Stimulated activated naive CD8-positive, alpha-beta T cell treated with anti-CD3 and anti-CD28 coated beads, Interleukin-15, amount 100 ng/mL, for 72 hours (primary cell): Measurements from ENCODE around the gene GPR37L1.

ENCODE experiments used
- ATAC-seq: fragments of 150-1000 bp; cut with Tn5 transposase; 2 replicates; pipeline ENCODE4 v1.10.0; 2021; ENCODE audit warnings: mild to moderate bottlenecking, moderate library complexity
- DNase-seq, 2 donors: peaks; one replicate each; pipeline ENCODE4 v3.0.0; 2021 to 2022
- H3K27ac Mint-ChIP-seq, 2 donors: one replicate each; pipeline ENCODE4 v1.8.0; 2022; ENCODE audit warnings: mild to moderate bottlenecking in 2 of 2, mixed read lengths in 2 of 2, moderate library complexity in 2 of 2
- H3K27me3 Mint-ChIP-seq: one replicate; pipeline ENCODE4 v1.8.0; 2022; ENCODE audit warnings: mixed read lengths
- H3K4me1 Mint-ChIP-seq: one replicate; pipeline ENCODE4 v1.8.0; 2022; ENCODE audit warnings: mild to moderate bottlenecking, mixed read lengths
- H3K4me3 Mint-ChIP-seq, 2 donors: one replicate each; pipeline ENCODE4 v1.8.0; 2022; ENCODE audit warnings: mild to moderate bottlenecking in 2 of 2, mixed read lengths in 2 of 2, moderate library complexity in 1 of 2
- H3K9me3 Mint-ChIP-seq, 2 donors: one replicate each; pipeline ENCODE4 v1.8.0; 2022; ENCODE audit warnings: mixed read lengths in 2 of 2

GPR37L1 gene

GRCh38 chr1:202122639-202123335 is at the start of gene GPR37L1:
TSS of gene GPR37L1 (plus strand) at chr1:202122917. CDS start at chr1:202122964, 47 bp downstream.
- Mint-ChIP-seq H3K27ac (peak within 1 kb of the TSS in 1 of 2 donors; percentile 67), H3K27me3 (peaks cover 25% of the 10 kb centered on the region), H3K4me1 (no peaks in the 10 kb centered on the region), H3K9me3 (no peaks in the 10 kb centered on the region), H3K4me3 (no peak within 1 kb of the TSS)
- no peak for ATAC-seq
- DNase-seq, result no peak

GRCh38 chr1:202073206-202073605 is 49.5 kb upstream of the GPR37L1 start:
- H3K27me3 Mint-ChIP-seq, result no peaks in the 10 kb centered on the region
- H3K4me1 Mint-ChIP-seq, result no peaks in the 10 kb centered on the region
- no peak for ATAC-seq
- H3K27ac Mint-ChIP-seq, result no peak overlapping the region
- H3K4me3 Mint-ChIP-seq, result no peak overlapping the region
- no peak for DNase-seq
- no peaks in the 10 kb centered on the region for H3K9me3 Mint-ChIP-seq

- DNase-seq (no peak), ATAC-seq (no peak)
- H3K4me1 Mint-ChIP-seq, result no peaks in the 10 kb centered on the region
- H3K4me3 Mint-ChIP-seq, result no peak overlapping the region
- no peaks in the 10 kb centered on the region for H3K27me3 Mint-ChIP-seq
- no peak overlapping the region for H3K27ac Mint-ChIP-seq
- H3K9me3 Mint-ChIP-seq, result no peaks in the 10 kb centered on the region
These were observed 47.7 kb upstream of the GPR37L1 start for GRCh38 chr1:202074985-202075384.

- DNase-seq (no peak), ATAC-seq (no peak)
- no peaks in the 10 kb centered on the region for H3K4me1 Mint-ChIP-seq
- H3K27me3 Mint-ChIP-seq, result no peaks in the 10 kb centered on the region
- no peaks in the 10 kb centered on the region for H3K9me3 Mint-ChIP-seq
- H3K27ac Mint-ChIP-seq, result no peak overlapping the region
- no peak overlapping the region for H3K4me3 Mint-ChIP-seq
These were observed 47.3 kb upstream of the GPR37L1 start for GRCh38 chr1:202075389-202075788.

GRCh38 chr1:202076050-202076511 is 46.6 kb upstream of the GPR37L1 start:
- H3K27me3 Mint-ChIP-seq, result no peaks in the 10 kb centered on the region
- DNase-seq, result no peak
- no peaks in the 10 kb centered on the region for H3K9me3 Mint-ChIP-seq
- no peak overlapping the region for H3K4me3 Mint-ChIP-seq
- H3K27ac Mint-ChIP-seq, result no peak overlapping the region
- no peak for ATAC-seq
- H3K4me1 Mint-ChIP-seq, result no peaks in the 10 kb centered on the region

GRCh38 chr1:202078241-202078640 is 44.5 kb upstream of the GPR37L1 start:
- Mint-ChIP-seq H3K9me3 (no peaks in the 10 kb centered on the region), H3K4me3 (no peak overlapping the region), H3K4me1 (no peaks in the 10 kb centered on the region), H3K27me3 (no peaks in the 10 kb centered on the region), H3K27ac (peak overlapping the region in 1 of 2 donors; percentile 42)
- ATAC-seq, result no peak
- DNase-seq, result no peak

- ATAC-seq, result no peak
- no peaks in the 10 kb centered on the region for H3K9me3 Mint-ChIP-seq
- H3K4me3 Mint-ChIP-seq, result no peak overlapping the region
- H3K27me3 Mint-ChIP-seq, result peaks cover 14% of the 10 kb centered on the region
- DNase-seq, result no peak
- no peak overlapping the region for H3K27ac Mint-ChIP-seq
- no peaks in the 10 kb centered on the region for H3K4me1 Mint-ChIP-seq
These were observed 40.7 kb upstream of the GPR37L1 start for GRCh38 chr1:202081992-202082391.

GRCh38 chr1:202084791-202085681 is 37.7 kb upstream of the GPR37L1 start:
- ATAC-seq (no peak), DNase-seq (no peak)
- H3K4me1 Mint-ChIP-seq, result no peaks in the 10 kb centered on the region
- H3K27me3 Mint-ChIP-seq, result peaks cover 23% of the 10 kb centered on the region
- H3K9me3 Mint-ChIP-seq, result no peaks in the 10 kb centered on the region
- H3K27ac Mint-ChIP-seq, result no peak overlapping the region
- no peak overlapping the region for H3K4me3 Mint-ChIP-seq

GRCh38 chr1:202085682-202086373 is 36.9 kb upstream of the GPR37L1 start:
- Mint-ChIP-seq H3K27me3 (peaks cover 23% of the 10 kb centered on the region), H3K9me3 (no peaks in the 10 kb centered on the region), H3K4me3 (no peak overlapping the region), H3K27ac (peak overlapping the region in 1 of 2 donors; percentile 30), H3K4me1 (no peaks in the 10 kb centered on the region)
- no peak for DNase-seq
- no peak for ATAC-seq

GRCh38 chr1:202086579-202087350 is 36.0 kb upstream of the GPR37L1 start:
- ATAC-seq, result no peak
- no peak overlapping the region for H3K4me3 Mint-ChIP-seq
- peaks cover 23% of the 10 kb centered on the region for H3K27me3 Mint-ChIP-seq
- no peaks in the 10 kb centered on the region for H3K9me3 Mint-ChIP-seq
- no peaks in the 10 kb centered on the region for H3K4me1 Mint-ChIP-seq
- no peak overlapping the region for H3K27ac Mint-ChIP-seq
- DNase-seq, result no peak

GRCh38 chr1:202088206-202088605 is 34.5 kb upstream of the GPR37L1 start:
- H3K4me1 Mint-ChIP-seq, result no peaks in the 10 kb centered on the region
- no peak overlapping the region for H3K27ac Mint-ChIP-seq
- DNase-seq, result no peak
- H3K4me3 Mint-ChIP-seq, result no peak overlapping the region
- peaks cover 23% of the 10 kb centered on the region for H3K27me3 Mint-ChIP-seq
- no peaks in the 10 kb centered on the region for H3K9me3 Mint-ChIP-seq
- no peak for ATAC-seq

GRCh38 chr1:202090994-202091393 is 31.7 kb upstream of the GPR37L1 start:
- Mint-ChIP-seq H3K4me1 (no peaks in the 10 kb centered on the region), H3K9me3 (no peaks in the 10 kb centered on the region), H3K27ac (no peak overlapping the region), H3K27me3 (peaks cover 24% of the 10 kb centered on the region), H3K4me3 (no peak overlapping the region)
- DNase-seq, result no peak
- no peak for ATAC-seq

GRCh38 chr1:202093858-202094257 is 28.9 kb upstream of the GPR37L1 start:
- Mint-ChIP-seq H3K27me3 (peaks cover 8% of the 10 kb centered on the region), H3K4me3 (no peak overlapping the region), H3K27ac (peak overlapping the region; percentile 64 to 65), H3K4me1 (no peaks in the 10 kb centered on the region), H3K9me3 (no peaks in the 10 kb centered on the region)
- ATAC-seq (no peak), DNase-seq (no peak)

GRCh38 chr1:202101184-202101583 is 21.5 kb upstream of the GPR37L1 start:
- no peaks in the 10 kb centered on the region for H3K9me3 Mint-ChIP-seq
- no peaks in the 10 kb centered on the region for H3K4me1 Mint-ChIP-seq
- H3K4me3 Mint-ChIP-seq, result no peak overlapping the region
- DNase-seq (no peak), ATAC-seq (no peak)
- H3K27me3 Mint-ChIP-seq, result no peaks in the 10 kb centered on the region
- H3K27ac Mint-ChIP-seq, result no peak overlapping the region

- no peaks in the 10 kb centered on the region for H3K4me1 Mint-ChIP-seq
- no peak overlapping the region for H3K4me3 Mint-ChIP-seq
- no peak for ATAC-seq
- no peak overlapping the region for H3K27ac Mint-ChIP-seq
- H3K9me3 Mint-ChIP-seq, result no peaks in the 10 kb centered on the region
- no peaks in the 10 kb centered on the region for H3K27me3 Mint-ChIP-seq
- DNase-seq, result no peak
These were observed 18.6 kb upstream of the GPR37L1 start for GRCh38 chr1:202104073-202104472.
